IgD-negative memory B cell (primary cell): ENCODE results near the gene TBC1D22A. TPM values are rescaled to one million over a fixed set of nuclear protein-coding genes. Genes with fewer than 3 reads are reported as not detected.
"Not testable (repeated sequence)": the region's sequence is repeated elsewhere in the genome, so short reads cannot be mapped to it uniquely, and the experiment has no call there.

Source experiments
- H3K27ac Mint-ChIP-seq, 3 donors: one replicate each; pipeline ENCODE4 v1.8.0; 2020 to 2022; ENCODE audit warnings: mild to moderate bottlenecking in 3 of 3, mixed read lengths in 3 of 3, moderate library complexity in 1 of 3
- H3K27me3 Mint-ChIP-seq: one replicate; pipeline ENCODE4 v1.8.0; 2021; ENCODE audit warnings: mixed read lengths
- H3K36me3 Mint-ChIP-seq: one replicate; pipeline ENCODE4 v1.8.0; 2020; ENCODE audit warnings: mild to moderate bottlenecking, mixed read lengths
- H3K4me1 Mint-ChIP-seq, 3 donors: one replicate each; pipeline ENCODE4 v1.8.0; 2020 to 2022; ENCODE audit warnings: mixed read lengths in 3 of 3, mild to moderate bottlenecking in 1 of 3
- H3K4me3 Mint-ChIP-seq, 4 donors: one replicate each; pipeline ENCODE4 v1.8.0; 2020 to 2022; ENCODE audit warnings: mild to moderate bottlenecking in 4 of 4, mixed read lengths in 4 of 4, moderate library complexity in 3 of 4
- H3K9me3 Mint-ChIP-seq, 3 donors: one replicate each; pipeline ENCODE4 v1.8.0; 2020 to 2021; ENCODE audit warnings: mixed read lengths in 3 of 3, mild to moderate bottlenecking in 1 of 3
- polyA plus RNA-seq: library from polyadenylated mRNA; unstranded; fragments of 300-500 nt; fragmentation: Illumina TruSeq; gene quantifications from one replicate; pipeline ENCODE4 v1.2.3, GENCODE V29; 2021

The TBC1D22A gene
- polyA plus RNA-seq, 1 donor from 2014 or later: 64.3 TPM

DNA sequence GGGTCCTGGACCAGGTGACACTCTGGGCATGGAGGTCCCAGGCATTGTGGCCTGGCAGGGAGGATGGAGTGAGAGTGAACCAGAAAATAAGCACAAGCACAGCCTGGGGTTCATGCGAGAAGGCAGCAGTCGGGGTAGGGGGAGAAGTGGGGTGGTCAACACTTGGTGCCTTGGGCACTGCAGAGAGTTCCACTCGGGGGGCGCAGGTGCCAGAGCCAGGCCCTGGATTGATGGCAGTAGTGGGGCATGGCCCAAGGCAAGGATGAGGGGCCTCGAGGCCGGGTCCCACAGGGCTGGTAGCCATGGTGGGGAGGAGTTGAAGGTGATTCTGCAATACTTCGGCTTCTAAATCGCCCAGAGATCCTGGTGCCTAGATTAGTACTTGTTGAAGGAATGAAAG is 372.9 kb downstream of the TBC1D22A start:
- Mint-ChIP-seq H3K4me3 (no peak overlapping the region), H3K27me3 (no peaks in the 10 kb centered on the region), H3K36me3 (no peaks in the 10 kb centered on the region), H3K27ac (peak overlapping the region in 1 of 3 donors; percentile 64), H3K4me1 (peaks cover 0 to 2% (median 0%) of the 10 kb centered on the region in 3 donors), H3K9me3 (no peaks in the 10 kb centered on the region)

DNA sequence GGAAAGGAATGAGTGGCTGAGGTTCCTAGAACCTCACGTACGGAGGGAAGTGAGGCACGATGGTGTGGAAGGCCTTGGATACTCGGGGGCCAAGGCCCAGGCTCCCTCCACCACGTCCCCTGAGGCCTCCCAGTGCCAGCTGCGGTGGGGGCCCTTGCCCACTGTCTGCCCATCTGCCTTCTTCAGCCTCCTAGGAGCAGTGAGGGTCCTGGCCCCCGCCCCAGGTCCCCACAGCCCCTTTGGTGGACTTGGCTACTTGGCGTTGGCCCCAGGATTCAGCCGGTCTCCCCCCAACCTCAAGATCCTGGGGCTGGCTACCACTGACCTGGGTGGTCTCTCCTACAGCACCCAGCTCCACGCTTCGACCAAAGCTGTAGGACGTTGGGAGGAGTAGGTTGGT is 373.6 kb downstream of the TBC1D22A start:
- peak overlapping the region in 1 of 3 donors; percentile 64 for H3K27ac Mint-ChIP-seq
- H3K27me3 Mint-ChIP-seq: no peaks in the 10 kb centered on the region
- peaks cover 0 to 2% (median 0%) of the 10 kb centered on the region in 3 donors for H3K4me1 Mint-ChIP-seq
- H3K4me3 Mint-ChIP-seq: no peak overlapping the region
- no peaks in the 10 kb centered on the region for H3K9me3 Mint-ChIP-seq
- no peaks in the 10 kb centered on the region for H3K36me3 Mint-ChIP-seq

DNA sequence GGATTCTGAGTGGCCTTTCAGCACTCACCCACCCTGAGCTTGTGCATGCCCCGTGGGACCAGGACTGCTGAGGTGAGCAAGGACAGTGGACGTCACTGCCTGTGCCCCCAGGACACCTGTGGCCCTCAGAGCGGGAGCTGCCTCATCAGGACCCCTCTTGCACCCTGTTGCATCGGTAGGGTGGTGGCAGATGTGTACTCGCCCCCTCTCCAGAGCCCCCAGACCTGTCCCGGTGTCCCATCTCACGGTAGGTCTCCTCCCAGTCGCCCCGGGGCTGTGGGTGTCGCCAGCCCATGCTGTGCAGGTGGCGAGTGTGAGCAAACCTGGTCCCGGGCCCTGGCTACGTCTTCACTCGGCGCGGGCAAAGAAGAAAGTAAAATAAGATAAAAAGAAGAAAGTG is 374.2 kb downstream of the TBC1D22A start:
- Mint-ChIP-seq H3K27ac (no peak overlapping the region), H3K9me3 (no peaks in the 10 kb centered on the region), H3K36me3 (peaks cover 4% of the 10 kb centered on the region), H3K27me3 (no peaks in the 10 kb centered on the region), H3K4me1 (peaks cover 0 to 2% (median 0%) of the 10 kb centered on the region in 3 donors), H3K4me3 (no peak overlapping the region)

DNA sequence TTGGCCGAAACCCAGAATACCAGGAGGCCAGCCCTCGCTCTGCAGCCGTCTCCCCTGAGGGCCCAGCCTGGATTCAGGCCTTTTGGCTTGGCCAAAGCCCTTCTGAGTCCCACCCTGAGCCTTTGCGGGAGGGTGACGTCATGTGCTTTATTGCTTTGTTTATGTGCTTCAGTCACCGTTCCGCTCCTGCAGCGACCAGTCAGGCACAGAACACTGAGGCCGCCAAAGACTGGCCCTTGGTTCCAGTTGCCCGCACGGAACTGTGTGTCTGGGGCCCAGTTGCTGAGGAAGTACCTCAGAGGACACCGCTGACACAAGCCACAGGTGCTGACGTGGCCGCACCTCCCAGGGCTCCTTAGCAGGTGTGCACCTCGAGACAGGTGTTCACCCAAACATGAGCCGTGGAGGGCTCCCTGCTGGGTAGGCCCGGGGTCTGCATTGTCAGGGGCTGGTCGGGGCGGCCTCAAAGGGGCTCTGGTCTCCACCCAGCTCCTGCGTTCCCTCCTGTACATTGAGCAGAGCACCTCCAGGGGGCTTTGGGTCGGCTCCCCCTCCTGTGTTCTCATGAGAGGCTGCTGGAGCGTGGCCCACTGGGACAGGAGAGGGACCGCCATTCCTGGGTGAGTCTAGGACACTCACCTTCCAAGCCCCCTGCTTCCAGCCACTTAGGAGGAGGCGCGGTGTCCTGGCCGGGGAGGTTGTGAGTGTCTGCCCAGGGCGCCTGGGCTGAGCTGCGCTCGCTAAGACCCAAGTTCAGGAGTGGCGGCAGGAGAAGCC is 376.8 kb downstream of the TBC1D22A start:
- H3K4me3 Mint-ChIP-seq: no peak overlapping the region
- H3K27me3 Mint-ChIP-seq: no peaks in the 10 kb centered on the region
- H3K9me3 Mint-ChIP-seq: no peaks in the 10 kb centered on the region
- peak overlapping the region in 1 of 3 donors; percentile 62 for H3K27ac Mint-ChIP-seq
- H3K4me1 Mint-ChIP-seq: no peaks in the 10 kb centered on the region
- peaks cover 7% of the 10 kb centered on the region for H3K36me3 Mint-ChIP-seq

DNA sequence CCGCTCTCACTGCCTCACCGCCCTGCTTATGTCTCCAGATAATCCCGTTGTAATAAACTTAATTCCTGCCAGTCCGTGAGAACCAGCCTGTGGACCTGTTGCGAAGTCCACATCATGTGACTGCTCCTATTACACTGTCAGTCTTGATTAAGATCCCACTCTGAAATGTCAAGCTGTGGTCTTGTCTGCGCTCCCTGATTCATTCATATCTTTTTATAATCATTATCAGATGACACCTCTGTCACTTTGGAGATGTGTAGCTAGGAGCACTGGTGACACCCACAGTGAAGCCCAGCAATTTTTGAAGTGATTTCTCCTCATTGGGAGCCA is 377.3 kb downstream of the TBC1D22A start:
- Mint-ChIP-seq H3K4me1 (no peaks in the 10 kb centered on the region), H3K27me3 (no peaks in the 10 kb centered on the region), H3K9me3 (no peaks in the 10 kb centered on the region), H3K27ac (peak overlapping the region in 1 of 3 donors; percentile 62), H3K4me3 (no peak overlapping the region), H3K36me3 (peaks cover 7% of the 10 kb centered on the region)

DNA sequence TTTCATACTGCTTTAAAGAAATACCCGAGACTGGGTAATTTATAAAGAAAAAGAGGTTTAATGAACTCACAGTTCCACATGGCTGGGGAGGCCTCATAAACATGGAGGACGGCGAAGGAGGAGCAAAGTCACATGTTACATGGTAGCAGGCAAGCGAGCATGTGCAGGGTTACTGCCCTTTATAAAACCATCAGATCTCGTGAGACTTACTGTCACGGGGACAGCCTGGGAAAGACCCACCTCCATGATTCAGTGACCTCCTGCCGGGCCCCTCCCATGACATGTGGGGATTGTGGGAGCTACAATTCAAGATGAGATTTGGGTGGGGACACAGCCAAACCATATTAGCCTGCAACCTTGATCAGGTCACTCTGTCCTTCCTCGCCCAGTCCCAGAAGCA is 378.5 kb downstream of the TBC1D22A start:
- H3K4me1 Mint-ChIP-seq, H3K4me3 Mint-ChIP-seq, H3K9me3 Mint-ChIP-seq, H3K27ac Mint-ChIP-seq, H3K27me3 Mint-ChIP-seq, H3K36me3 Mint-ChIP-seq: not testable (repeated sequence)

DNA sequence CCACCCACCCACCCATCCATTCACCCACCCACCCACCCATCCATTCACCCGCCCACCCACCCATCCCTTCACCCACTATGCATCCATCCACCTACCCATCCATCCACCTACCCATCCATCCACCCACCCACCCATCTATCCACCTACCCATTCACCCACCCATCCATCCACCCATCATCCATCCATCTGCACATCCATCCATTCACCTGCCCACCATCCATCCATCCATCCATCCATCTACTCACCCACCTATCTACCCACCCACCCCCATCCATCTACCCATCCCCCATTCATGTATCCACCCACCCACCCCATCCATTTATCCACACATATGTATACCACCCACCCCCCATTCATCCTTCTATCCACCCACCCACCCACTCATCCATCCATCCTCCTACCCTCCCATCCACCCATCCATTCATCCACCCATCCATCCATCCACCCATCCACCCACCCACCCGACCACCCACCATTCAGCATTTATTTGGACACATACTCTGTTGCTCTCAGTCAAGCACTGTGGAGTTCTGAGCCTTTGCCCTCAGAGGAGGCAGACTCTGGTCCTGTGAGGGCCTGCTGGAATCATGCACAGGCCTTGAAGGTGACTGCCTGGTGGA is 380.1 kb downstream of the TBC1D22A start:
- H3K36me3 Mint-ChIP-seq: peaks cover 7% of the 10 kb centered on the region
- no peak overlapping the region for H3K4me3 Mint-ChIP-seq
- no peaks in the 10 kb centered on the region for H3K27me3 Mint-ChIP-seq
- H3K9me3 Mint-ChIP-seq: no peaks in the 10 kb centered on the region
- no peak overlapping the region for H3K27ac Mint-ChIP-seq
- H3K4me1 Mint-ChIP-seq: peaks cover 0 to 5% (median 0%) of the 10 kb centered on the region in 3 donors

DNA sequence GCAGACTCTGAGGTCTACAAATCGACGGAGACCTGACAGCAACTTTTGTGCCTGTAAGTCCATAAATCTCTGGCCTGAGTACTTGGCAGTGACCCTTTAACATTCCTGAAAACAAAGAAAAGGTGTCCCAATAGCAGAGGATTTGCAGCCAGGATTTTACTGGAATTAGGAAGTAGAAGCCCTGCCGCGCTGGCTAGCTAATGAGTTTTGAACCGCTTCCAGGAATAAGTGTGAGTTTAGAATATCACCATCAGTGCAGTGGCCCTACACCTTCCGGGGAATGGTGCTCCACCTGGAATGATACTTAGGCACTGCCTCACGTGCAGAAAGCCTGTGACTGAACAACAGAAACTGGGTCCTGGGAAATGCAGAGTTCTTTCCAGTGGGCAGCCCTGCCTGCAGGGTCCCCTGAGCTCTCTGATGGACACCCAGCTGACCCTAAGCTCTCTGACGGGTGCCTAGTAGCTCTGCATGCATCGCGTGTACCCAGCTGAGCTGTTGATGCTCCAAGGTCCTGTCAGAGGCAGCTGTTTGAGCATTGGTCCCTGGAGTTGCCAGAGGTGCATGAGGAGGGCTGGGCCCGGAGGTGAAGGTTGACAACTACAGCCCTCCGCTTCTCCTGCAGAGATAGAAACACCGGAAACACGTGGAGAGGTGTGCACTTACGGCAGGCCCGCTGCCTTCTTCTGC is 380.9 kb downstream of the TBC1D22A start:
- Mint-ChIP-seq H3K4me3 (no peak overlapping the region), H3K27ac (no peak overlapping the region), H3K36me3 (peaks cover 7% of the 10 kb centered on the region)

DNA sequence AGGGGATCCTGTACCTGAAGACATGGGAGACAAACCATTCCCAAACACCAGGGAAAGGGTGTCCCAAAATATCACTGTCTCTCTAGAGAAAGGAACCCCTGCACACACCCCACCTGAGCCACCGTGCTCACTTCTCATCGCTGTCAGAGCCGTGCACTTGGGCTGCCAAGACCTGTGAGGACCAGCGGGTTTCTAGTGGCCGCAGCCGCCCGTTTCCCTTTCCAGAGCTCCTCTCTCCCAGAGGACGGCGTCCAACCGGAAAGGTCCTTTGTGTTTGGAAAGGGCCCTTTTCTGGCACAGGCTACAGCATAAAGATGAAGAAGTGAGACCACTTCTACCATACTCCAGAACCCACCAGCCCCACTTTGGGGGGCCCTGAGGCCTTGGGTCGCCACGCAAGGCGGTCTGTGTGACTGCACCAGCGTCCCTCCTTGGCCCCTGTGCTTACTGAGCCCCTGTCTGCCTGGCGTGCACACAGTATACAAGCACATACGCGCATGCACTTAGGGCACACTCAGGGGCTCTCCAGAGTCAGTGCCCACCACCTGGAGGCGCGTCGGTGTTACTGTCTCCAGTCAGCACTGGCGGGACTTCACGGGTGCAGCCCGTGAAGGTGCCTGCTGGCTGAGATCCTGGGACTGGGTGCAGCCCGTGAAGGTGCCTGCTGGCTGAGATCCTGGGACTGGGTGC is 381.8 kb downstream of the TBC1D22A start:
- Mint-ChIP-seq H3K36me3 (peaks cover 7% of the 10 kb centered on the region), H3K9me3 (no peaks in the 10 kb centered on the region), H3K27me3 (no peaks in the 10 kb centered on the region), H3K27ac (no peak overlapping the region), H3K4me3 (no peak overlapping the region), H3K4me1 (peaks cover 0 to 7% (median 0%) of the 10 kb centered on the region in 3 donors)

More for the DNA sequence above, 380.9 kb downstream of the TBC1D22A start:
- no peaks in the 10 kb centered on the region for H3K27me3 Mint-ChIP-seq
- peaks cover 0 to 5% (median 0%) of the 10 kb centered on the region in 3 donors for H3K4me1 Mint-ChIP-seq
- H3K9me3 Mint-ChIP-seq: no peaks in the 10 kb centered on the region

DNA sequence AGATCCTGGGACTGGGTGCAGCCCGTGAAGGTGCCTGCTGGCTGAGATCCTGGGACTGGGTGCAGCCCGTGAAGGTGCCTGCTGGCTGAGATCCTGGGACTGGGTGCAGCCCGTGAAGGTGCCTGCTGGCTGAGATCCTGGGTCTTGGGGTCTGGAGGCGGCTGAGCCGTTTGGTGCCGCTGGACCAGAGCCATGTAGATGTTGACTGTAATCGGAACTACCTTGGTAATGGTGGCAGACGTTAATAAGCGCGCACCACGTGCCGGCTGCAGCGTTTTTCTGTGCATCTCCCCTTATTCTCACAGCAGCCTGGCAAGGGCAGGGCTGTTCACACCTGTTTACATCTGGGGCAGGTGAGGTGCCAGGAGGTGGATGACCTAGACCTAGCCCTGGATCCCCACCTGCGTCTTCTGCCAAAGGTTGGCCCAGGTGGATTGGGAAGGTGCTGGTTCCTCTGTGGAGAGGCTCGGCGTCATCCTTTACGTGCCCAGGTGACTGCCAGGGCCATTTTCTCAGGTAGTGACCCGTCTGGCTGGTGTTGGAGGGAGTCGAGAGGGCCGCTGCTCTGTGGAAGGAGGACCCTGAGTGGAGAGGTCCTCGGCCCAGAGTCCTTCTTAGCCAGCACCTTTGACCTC is 382.5 kb downstream of the TBC1D22A start:
- Mint-ChIP-seq H3K27ac (no peak overlapping the region), H3K36me3 (peaks cover 7% of the 10 kb centered on the region)

DNA sequence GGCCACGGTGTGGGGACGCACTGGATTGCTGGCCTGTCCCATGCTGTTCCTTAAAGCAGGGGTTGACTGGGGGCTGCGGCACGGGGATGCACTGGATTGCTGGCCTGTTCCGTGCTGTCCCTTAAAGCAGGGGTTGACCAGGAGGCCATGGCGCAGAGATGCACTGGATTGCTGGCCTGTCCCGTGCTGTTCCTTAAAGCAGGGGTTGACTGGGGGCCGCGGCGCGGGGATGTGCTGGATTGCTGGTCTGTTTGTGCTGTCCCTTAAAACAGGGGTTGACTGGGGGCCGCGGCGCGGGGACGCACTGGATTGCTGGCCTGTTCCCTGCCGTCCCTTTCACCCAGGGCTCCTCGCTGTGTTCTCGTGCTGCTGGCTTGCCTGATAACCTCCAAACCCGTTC is 383.4 kb downstream of the TBC1D22A start:
- Mint-ChIP-seq H3K36me3 (peaks cover 7% of the 10 kb centered on the region), H3K27me3 (no peaks in the 10 kb centered on the region), H3K27ac (no peak overlapping the region), H3K4me3 (no peak overlapping the region), H3K4me1 (peaks cover 0 to 7% (median 0%) of the 10 kb centered on the region in 3 donors), H3K9me3 (no peaks in the 10 kb centered on the region)

More for the DNA sequence above, 382.5 kb downstream of the TBC1D22A start:
- no peaks in the 10 kb centered on the region for H3K9me3 Mint-ChIP-seq
- H3K4me3 Mint-ChIP-seq: no peak overlapping the region
- H3K27me3 Mint-ChIP-seq: no peaks in the 10 kb centered on the region
- peaks cover 0 to 7% (median 0%) of the 10 kb centered on the region in 3 donors for H3K4me1 Mint-ChIP-seq

DNA sequence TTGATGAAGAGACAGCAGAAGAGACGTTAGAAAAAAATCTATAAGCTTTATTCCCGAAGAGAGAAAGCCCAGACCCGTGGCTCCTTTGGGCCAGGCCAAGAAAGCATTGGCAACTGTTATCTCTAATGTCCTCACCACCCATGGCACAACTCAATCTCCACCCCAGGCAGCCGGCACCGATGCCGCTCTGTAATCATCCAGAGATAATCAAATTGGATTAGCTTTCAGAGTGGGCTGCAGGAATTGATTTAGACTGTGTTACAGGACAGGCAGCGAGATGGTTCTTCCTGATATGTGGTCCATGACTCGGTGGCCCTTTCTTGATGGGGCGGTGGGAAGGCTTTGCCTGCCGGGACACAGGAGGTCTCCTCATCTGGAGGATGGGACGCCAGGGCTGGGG is 383.9 kb downstream of the TBC1D22A start:
- Mint-ChIP-seq H3K9me3 (no peaks in the 10 kb centered on the region), H3K4me1 (peaks cover 0 to 7% (median 0%) of the 10 kb centered on the region in 3 donors), H3K36me3 (peaks cover 7% of the 10 kb centered on the region), H3K27ac (no peak overlapping the region), H3K4me3 (no peak overlapping the region), H3K27me3 (no peaks in the 10 kb centered on the region)

DNA sequence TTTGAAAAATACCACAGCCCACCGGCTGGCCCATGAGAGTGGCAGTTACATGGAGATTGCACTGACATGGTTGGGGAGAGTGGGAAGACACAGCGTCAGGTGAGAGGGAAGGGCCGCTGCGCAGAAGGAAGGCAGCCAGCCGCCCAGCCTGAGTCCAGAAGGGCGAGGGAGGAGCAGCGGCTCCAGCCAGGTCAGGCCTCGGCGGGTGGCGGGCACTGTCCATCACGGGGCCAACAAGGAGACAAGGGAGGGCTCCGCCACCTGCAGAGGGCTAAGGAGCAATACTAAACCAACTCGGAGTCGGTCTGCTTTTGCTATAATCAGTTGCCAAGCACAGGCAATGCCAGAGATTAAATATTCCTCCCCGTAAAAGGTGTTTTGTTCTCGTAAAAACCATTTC is 384.5 kb downstream of the TBC1D22A start:
- H3K4me3 Mint-ChIP-seq: no peak overlapping the region
- no peaks in the 10 kb centered on the region for H3K9me3 Mint-ChIP-seq
- peaks cover 0 to 7% (median 0%) of the 10 kb centered on the region in 3 donors for H3K4me1 Mint-ChIP-seq
- H3K36me3 Mint-ChIP-seq: peaks cover 7% of the 10 kb centered on the region
- H3K27ac Mint-ChIP-seq: no peak overlapping the region
- H3K27me3 Mint-ChIP-seq: no peaks in the 10 kb centered on the region

DNA sequence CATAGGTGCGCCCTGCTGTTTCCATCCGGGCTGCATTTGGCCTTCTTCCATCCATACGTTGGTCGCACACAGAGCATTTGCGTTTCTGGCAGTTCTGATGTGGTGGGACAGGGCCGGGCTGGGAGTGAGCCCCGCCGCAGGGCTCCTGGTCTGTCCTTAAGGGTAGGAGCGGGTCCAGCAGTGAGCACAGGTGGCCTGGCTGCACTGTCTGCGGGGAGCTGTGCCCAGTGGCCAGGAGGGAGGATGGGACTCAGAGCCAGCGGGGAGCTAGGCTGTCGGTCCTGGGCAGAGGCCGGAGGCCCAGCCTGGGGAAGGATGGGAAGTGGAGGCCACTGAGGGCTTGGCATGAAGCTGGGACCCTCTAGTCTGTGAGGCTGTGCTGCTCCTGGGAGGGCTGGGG is 385.1 kb downstream of the TBC1D22A start:
- Mint-ChIP-seq H3K9me3 (no peaks in the 10 kb centered on the region), H3K27ac (peak overlapping the region in 1 of 3 donors; percentile 14), H3K36me3 (peaks cover 7% of the 10 kb centered on the region), H3K4me3 (no peak overlapping the region), H3K27me3 (no peaks in the 10 kb centered on the region), H3K4me1 (peaks cover 0 to 7% (median 0%) of the 10 kb centered on the region in 3 donors)
